HCT116 (cell line): Measurements from ENCODE around the gene PCDH19. TPM values are rescaled to one million over a fixed set of nuclear protein-coding genes. Genes with fewer than 3 reads are reported as not detected.

Experiments
- ATAC-seq: fragments of 200-7000 bp; cut with Tn5 transposase; 2 replicates; pipeline ENCODE4 v1.9.1; 2020; ENCODE audit warnings: mild to moderate bottlenecking, moderate library complexity
- BruUV-seq: library from RNA; stranded (reverse); fragments of 400-500 nt; replicated peaks from 2 replicates; lab custom pipeline; 2021; lab: Mats Ljungman, UMichigan
- CTCF ChIA-PET: fragments of 300-600 bp; sonication (Branson Sonifier 250); formaldehyde crosslinking; loops from one replicate; lab custom pipeline; 2021; ENCODE audit warnings: antibody characterized with exemption; lab: Charles Lee
- POLR2A ChIA-PET: fragments of 300-600, 350-600 bp; sonication (Branson Sonifier 250); formaldehyde crosslinking; loops from one replicate; lab custom pipeline; 2021; ENCODE audit warnings: antibody characterized with exemption; lab: Charles Lee
- RAD21 ChIA-PET, 2 experiments: fragments of 300-600 bp; sonication (Branson Sonifier 250); formaldehyde crosslinking; loops; one replicate each; lab custom pipeline; 2023; ENCODE audit warnings: low total read pairs in 2 of 2; ENCODE audit not compliant: uncharacterized antibody in 2 of 2, unreplicated experiment in 2 of 2, low non-redundant PET in 1 of 2; lab: Charles Lee
- DNase-seq: peaks from one replicate; pipeline ENCODE4 v3.0.0-alpha.2; 2010; ENCODE audit warnings: low read depth, low spot score
- H2AFZ ChIP-seq: fragments of 200-600 bp; shearing (Covaris generic), sonication (generic); 2 replicates; pipeline ENCODE4 v1.6.1; 2017; ENCODE audit warnings: low read depth, mixed run types, mixed read lengths, antibody characterized with exemption, low read length; ENCODE audit not compliant: poor library complexity, severe bottlenecking
- H3K27ac ChIP-seq: 2 replicates; pipeline ENCODE4 v1.5.1; 2012; ENCODE audit warnings: low read depth, low read length
- H3K27me3 ChIP-seq: fragments of 200-600 bp; sonication (generic); 2 replicates; pipeline ENCODE4 v1.6.1; 2016; ENCODE audit warnings: mixed run types, low read length, mixed read lengths; ENCODE audit not compliant: insufficient read depth
- H3K36me3 ChIP-seq, 2 experiments: fragments of 200-500 bp in 1 of 2; fragments of 200-600 bp in 1 of 2; sonication (Bioruptor generic) in 1 of 2; sonication (generic) in 1 of 2; 2 replicates each; pipeline versions ENCODE4 v1.5.1 to v1.6.1; 2014 to 2016; ENCODE audit warnings: low read length in 2 of 2, inconsistent platforms in 1 of 2, mixed read lengths in 1 of 2, mixed run types in 1 of 2; ENCODE audit not compliant: insufficient read depth in 2 of 2, control insufficient read depth in 1 of 2
- H3K4me1 ChIP-seq, 2 experiments: fragments of 200-600 bp in 1 of 2; sonication (generic) in 1 of 2; 2 replicates each; pipeline versions ENCODE4 v1.5.1 to v1.6.1; 2012 to 2017; ENCODE audit warnings: low read length in 2 of 2, inconsistent platforms in 1 of 2, mild to moderate bottlenecking in 1 of 2, mixed read lengths in 1 of 2, mixed run types in 1 of 2, moderate library complexity in 1 of 2; ENCODE audit not compliant: insufficient read depth in 2 of 2, control insufficient read depth in 1 of 2
- H3K4me2 ChIP-seq: fragments of 200-600 bp; sonication (generic); 2 replicates; pipeline ENCODE4 v1.6.1; 2017; ENCODE audit warnings: mixed run types, low read length, mixed read lengths
- H3K4me3 ChIP-seq, 2 experiments: fragments of 200-600 bp in 1 of 2; sonication (generic) in 1 of 2; replicated peaks in 1 of 2; 2 replicates each; pipeline ENCODE4 v1.5.1; 2011 to 2016; ENCODE audit warnings: low read length in 2 of 2, control low read depth in 1 of 2, low read depth in 1 of 2, mild to moderate bottlenecking in 1 of 2, mixed read lengths in 1 of 2, mixed run types in 1 of 2
- H3K79me2 ChIP-seq: fragments of 200-600 bp; sonication (generic); 2 replicates; pipeline ENCODE4 v1.6.1; 2017; ENCODE audit warnings: mild to moderate bottlenecking, mixed run types, low read length, moderate library complexity, mixed read lengths; ENCODE audit not compliant: insufficient read depth
- H3K9ac ChIP-seq: fragments of 200-600 bp; sonication (generic); 2 replicates; pipeline ENCODE4 v1.6.1; 2016; ENCODE audit warnings: low read length, mixed read lengths
- H3K9me2 ChIP-seq: fragments of 200-600 bp; sonication (generic), shearing (Covaris generic); 2 replicates; pipeline ENCODE4 v1.6.1; 2017; ENCODE audit warnings: mixed run types, mild to moderate bottlenecking, moderate library complexity; ENCODE audit not compliant: insufficient read depth
- H3K9me3 ChIP-seq, 2 experiments: fragments of 200-500 bp in 1 of 2; fragments of 200-600 bp in 1 of 2; sonication (Bioruptor generic) in 1 of 2; sonication (generic) in 1 of 2; 2 replicates each; pipeline ENCODE4 v1.6.1; 2014 to 2017; ENCODE audit warnings: low read length in 2 of 2, mixed read lengths in 2 of 2, inconsistent platforms in 1 of 2, low read depth in 1 of 2, mild to moderate bottlenecking in 1 of 2, mixed run types in 1 of 2, moderate library complexity in 1 of 2; ENCODE audit not compliant: control insufficient read depth in 1 of 2, insufficient read depth in 1 of 2
- H4K20me1 ChIP-seq: fragments of 200-600 bp; sonication (generic), shearing (Covaris generic); 2 replicates; pipeline ENCODE4 v1.6.1; 2017; ENCODE audit warnings: mixed run types, mild to moderate bottlenecking, moderate library complexity; ENCODE audit not compliant: insufficient read depth
- ATF3 ChIP-seq: IDR thresholded peaks from 2 replicates; pipeline ENCODE4 v1.6.1; 2012
- CEBPB ChIP-seq: IDR thresholded peaks from 2 replicates; pipeline ENCODE4 v1.6.1; 2012; ENCODE audit warnings: low read depth
- FOSL1 ChIP-seq: IDR thresholded peaks from 2 replicates; pipeline ENCODE4 v1.6.1; 2012; ENCODE audit warnings: low read depth
- JUND ChIP-seq: IDR thresholded peaks from 2 replicates; pipeline ENCODE4 v1.6.1; 2012
- MAX ChIP-seq: IDR thresholded peaks from 2 replicates; pipeline ENCODE4 v1.6.1; 2012
- REST ChIP-seq: IDR thresholded peaks from 2 replicates; pipeline ENCODE4 v1.6.1; 2012; ENCODE audit warnings: low read depth
- TCF7L2 ChIP-seq: IDR thresholded peaks from 2 replicates; pipeline ENCODE4 v1.7.0; 2011; ENCODE audit warnings: borderline replicate concordance, inconsistent platforms; ENCODE audit not compliant: insufficient read depth, insufficient read length; ENCODE audit errors: extremely low read depth
- YY1 ChIP-seq: IDR thresholded peaks from 2 replicates; pipeline ENCODE4 v1.6.1; 2011; ENCODE audit warnings: low read length, low read depth, moderate library complexity, mild to moderate bottlenecking; ENCODE audit not compliant: insufficient replicate concordance; ENCODE audit errors: extremely low read depth
- ZFX ChIP-seq: fragments of 450-650 bp; IDR thresholded peaks from 2 replicates; pipeline ENCODE4 v1.6.1; 2017
- ZNF274 ChIP-seq: fragments of 200-500 bp; sonication (Bioruptor generic); IDR thresholded peaks from 2 replicates; pipeline ENCODE4 v1.6.1; 2014; ENCODE audit warnings: mild to moderate bottlenecking, low read depth, low read length, inconsistent platforms
- intact Hi-C: fragments of 100-400 bp; cut with micrococcal nuclease; formaldehyde crosslinking; loops from 2 replicates; pipeline ENCODE4 v1.10.0; 2022
- total RNA-seq: library from RNA; stranded (reverse); gene quantifications from one replicate; pipeline ENCODE4 v1.2.1, GENCODE V29; 2021; ENCODE audit not compliant: unreplicated experiment

The PCDH19 gene
- total RNA-seq, 1 experiment from 2014 or later = 0.32 TPM

GRCh38 chrX:100417681-100418080 lies 7.6 kb upstream of the PCDH19 start:
- intact Hi-C loops = no loop called here
- H3K27ac ChIP-seq = no peak overlapping the region
- H3K4me3 ChIP-seq = no peak overlapping the region
- no peaks in the 10 kb centered on the region for H3K36me3 ChIP-seq
- no peaks in the 10 kb centered on the region for H3K27me3 ChIP-seq
- no peaks in the 10 kb centered on the region for H4K20me1 ChIP-seq
- no peaks in the 10 kb centered on the region for H3K9me2 ChIP-seq
- ChIA-PET POLR2A (no interaction called here), CTCF (no interaction called here), RAD21 (no interaction called here)
- ATAC-seq = no peak
- no peak for DNase-seq
- no peaks in the 10 kb centered on the region for H3K4me1 ChIP-seq
- no peak overlapping the region for H2AFZ ChIP-seq
- H3K9ac ChIP-seq = no peak overlapping the region
- no TSS peak for BruUV-seq
- H3K79me2 ChIP-seq = no peaks in the 10 kb centered on the region
- no peaks in the 10 kb centered on the region for H3K9me3 ChIP-seq
- TF ChIP-seq YY1 (no peak), REST (no peak), FOSL1 (no peak), ATF3 (no peak), MAX (no peak), ZNF274 (no peak), ZFX (no peak), JUND (no peak), CEBPB (no peak), TCF7L2 (no peak)
- H3K4me2 ChIP-seq = no peak overlapping the region
